ENCODE measurements around the gene AP2A1. TPM values are rescaled to one million over a fixed set of nuclear protein-coding genes. Genes with fewer than 3 reads are reported as not detected.

AP2A1 gene
- total and polyA plus RNA-seq, 4 donors = 20.1 to 123 (median 57.5) TPM

DNA sequence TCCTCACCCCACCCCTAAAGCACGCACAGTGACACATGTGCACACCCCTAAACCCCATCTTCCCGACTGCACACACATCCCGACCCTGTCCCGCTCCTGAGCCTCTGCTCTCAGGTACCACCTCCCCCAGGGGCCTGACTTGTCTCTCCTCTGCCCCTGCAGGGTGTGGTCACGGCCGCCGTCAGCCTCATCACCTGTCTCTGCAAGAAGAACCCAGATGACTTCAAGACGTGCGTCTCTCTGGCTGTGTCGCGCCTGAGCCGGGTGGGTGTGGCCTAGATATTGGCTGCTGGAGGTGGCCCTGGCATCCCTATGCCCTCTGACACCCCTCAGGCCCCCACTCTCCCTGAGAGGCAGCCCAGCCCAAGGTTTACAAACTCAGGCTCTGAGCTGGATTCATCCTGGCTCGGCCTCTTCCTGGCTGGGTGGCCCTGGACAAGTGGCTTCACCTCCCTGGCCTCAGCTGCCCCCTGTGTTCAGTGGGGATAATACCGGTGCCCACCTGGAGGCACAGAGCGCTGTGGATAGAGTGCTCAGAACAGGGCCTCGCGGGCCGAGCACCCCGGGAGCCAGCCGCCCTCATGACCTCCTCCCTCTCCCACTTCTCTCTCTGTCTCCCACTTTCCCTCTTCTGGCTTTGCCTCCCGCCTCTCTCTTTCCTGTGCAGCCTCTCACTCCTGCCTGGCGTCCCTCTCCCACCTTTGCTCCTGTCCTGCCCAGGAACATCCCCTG lies 26.2 kb downstream of the AP2A1 start:
- TF ChIP-seq, protein P1, sequence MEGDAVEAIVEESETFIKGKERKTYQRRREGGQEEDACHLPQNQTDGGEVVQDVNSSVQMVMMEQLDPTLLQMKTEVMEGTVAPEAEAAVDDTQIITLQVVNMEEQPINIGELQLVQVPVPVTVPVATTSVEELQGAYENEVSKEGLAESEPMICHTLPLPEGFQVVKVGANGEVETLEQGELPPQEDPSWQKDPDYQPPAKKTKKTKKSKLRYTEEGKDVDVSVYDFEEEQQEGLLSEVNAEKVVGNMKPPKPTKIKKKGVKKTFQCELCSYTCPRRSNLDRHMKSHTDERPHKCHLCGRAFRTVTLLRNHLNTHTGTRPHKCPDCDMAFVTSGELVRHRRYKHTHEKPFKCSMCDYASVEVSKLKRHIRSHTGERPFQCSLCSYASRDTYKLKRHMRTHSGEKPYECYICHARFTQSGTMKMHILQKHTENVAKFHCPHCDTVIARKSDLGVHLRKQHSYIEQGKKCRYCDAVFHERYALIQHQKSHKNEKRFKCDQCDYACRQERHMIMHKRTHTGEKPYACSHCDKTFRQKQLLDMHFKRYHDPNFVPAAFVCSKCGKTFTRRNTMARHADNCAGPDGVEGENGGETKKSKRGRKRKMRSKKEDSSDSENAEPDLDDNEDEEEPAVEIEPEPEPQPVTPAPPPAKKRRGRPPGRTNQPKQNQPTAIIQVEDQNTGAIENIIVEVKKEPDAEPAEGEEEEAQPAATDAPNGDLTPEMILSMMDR (IDR thresholded peaks at IDR 0.05; ENCODE audit: low read depth, low read length, missing input control) = no peak
- no peak for TF ChIP-seq FOXA1 (IDR thresholded peaks at IDR 0.05)
- no peak for TF ChIP-seq ZBTB33 (IDR thresholded peaks at IDR 0.05)
- no peak for TF ChIP-seq NR2F2 (IDR thresholded peaks at IDR 0.05)
- TF ChIP-seq EGR1 (IDR thresholded peaks at IDR 0.05; ENCODE audit: low read depth in 2 of 2) = no peak
- TF ChIP-seq RAD21 (IDR thresholded peaks at IDR 0.05) = no peak
- TF ChIP-seq JUND (IDR thresholded peaks at IDR 0.05) = no peak
- TF ChIP-seq FOXA2 (IDR thresholded peaks at IDR 0.05) = no peak
- no peak for TF ChIP-seq MAX (IDR thresholded peaks at IDR 0.05)
- TF ChIP-seq REST (IDR thresholded peaks at IDR 0.05) = no peak
- TF ChIP-seq SP1 (IDR thresholded peaks at IDR 0.05) = no peak
- no peak for TF ChIP-seq HNF4A (conservative IDR thresholded peaks at IDR 0.05)
- no peak for TF ChIP-seq TAF1 (conservative IDR thresholded peaks at IDR 0.05)
- no peak for TF ChIP-seq YY1 (IDR thresholded peaks at IDR 0.05)
- WGBS = 95% methylated on average over 22 of the region's 22 CpGs
- H3K4me3 ChIP-seq (ENCODE audit: low read depth in 1 of 3, low read length in 3 of 3) = no peak overlapping the region
- no peaks in the 10 kb centered on the region for H3K9me3 ChIP-seq (ENCODE audit: control insufficient read depth in 4 of 4, low read length in 3 of 4)
- H3K4me1 ChIP-seq (ENCODE audit: control insufficient read depth in 4 of 4, insufficient read depth in 4 of 4, low read length in 3 of 4) = no peaks in the 10 kb centered on the region
- H3K27ac ChIP-seq (ENCODE audit: low read depth in 1 of 2, low read length in 2 of 2) = no peak overlapping the region
- no peak overlapping the region for H3K9ac ChIP-seq (ENCODE audit: low read depth in 1 of 2, low read length in 2 of 2)
- peaks cover 25 to 72% (median 40%) of the 10 kb centered on the region in 4 donors for H3K36me3 ChIP-seq (ENCODE audit: control insufficient read depth in 4 of 4, insufficient read depth in 3 of 4, low read depth in 1 of 4, low read length in 3 of 4)
- no peaks in the 10 kb centered on the region for H3K27me3 ChIP-seq (ENCODE audit: control insufficient read depth in 4 of 4, insufficient read depth in 4 of 4, low read length in 3 of 4)
- DNase-seq (ENCODE audit: low spot score) = no peak

DNA sequence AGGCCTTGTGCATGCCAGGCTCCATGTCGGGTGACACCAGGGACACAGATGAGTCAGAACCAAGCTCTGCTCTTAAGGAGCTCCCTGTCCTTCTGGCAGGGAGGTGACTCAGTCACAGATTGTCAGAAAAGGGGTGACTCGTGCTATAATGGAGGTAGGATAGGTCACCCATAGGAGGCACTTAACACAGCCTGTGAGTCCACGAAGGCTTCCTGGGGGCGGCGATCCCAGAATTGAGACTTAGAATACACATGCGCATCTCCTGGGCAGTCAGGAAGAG lies 26.7 kb downstream of the AP2A1 start:
- TF ChIP-seq HNF4A (conservative IDR thresholded peaks at IDR 0.05) (no peak), MAX (IDR thresholded peaks at IDR 0.05) (no peak)
- H3K9me3 ChIP-seq (ENCODE audit: control insufficient read depth in 4 of 4, low read length in 3 of 4) = no peaks in the 10 kb centered on the region
- no peak overlapping the region for H3K9ac ChIP-seq (ENCODE audit: low read depth in 1 of 2, low read length in 2 of 2)
- DNase-seq (ENCODE audit: low spot score) = no peak
- H3K4me1 ChIP-seq (ENCODE audit: control insufficient read depth in 4 of 4, insufficient read depth in 4 of 4, low read length in 3 of 4) = no peaks in the 10 kb centered on the region
- peaks cover 26 to 74% (median 44%) of the 10 kb centered on the region in 4 donors for H3K36me3 ChIP-seq (ENCODE audit: control insufficient read depth in 4 of 4, insufficient read depth in 3 of 4, low read depth in 1 of 4, low read length in 3 of 4)
- WGBS = 97% methylated on average over 6 of the region's 6 CpGs
- no peak overlapping the region for H3K27ac ChIP-seq (ENCODE audit: low read depth in 1 of 2, low read length in 2 of 2)
- no peak overlapping the region for H3K4me3 ChIP-seq (ENCODE audit: low read depth in 1 of 3, low read length in 3 of 3)
- no peaks in the 10 kb centered on the region for H3K27me3 ChIP-seq (ENCODE audit: control insufficient read depth in 4 of 4, insufficient read depth in 4 of 4, low read length in 3 of 4)

Data from liver (tissue), 9 donors.